GM13976 (cell line): ENCODE measurements around the gene ELL2.

ENCODE experiments used
- DNase-seq: peaks from one replicate; pipeline ENCODE4 v3.0.0; 2012; ENCODE audit warnings: low spot score
- CTCF ChIP-seq: IDR thresholded peaks from 2 replicates; pipeline ENCODE4 v1.5.1; 2012; ENCODE audit warnings: borderline replicate concordance, mild to moderate bottlenecking; ENCODE audit not compliant: insufficient read depth; ENCODE audit errors: extremely low read depth, missing control alignments, control extremely low read depth
- in situ Hi-C: fragments of 300-500 bp; cut with MboI; formaldehyde crosslinking; loops from one replicate; pipeline ENCODE4 v1.12.0; 2022; ENCODE audit warnings: low sequenced_read_pairs, mixed read lengths, inconsistent platforms; ENCODE audit not compliant: unreplicated experiment

The ELL2 gene

DNA sequence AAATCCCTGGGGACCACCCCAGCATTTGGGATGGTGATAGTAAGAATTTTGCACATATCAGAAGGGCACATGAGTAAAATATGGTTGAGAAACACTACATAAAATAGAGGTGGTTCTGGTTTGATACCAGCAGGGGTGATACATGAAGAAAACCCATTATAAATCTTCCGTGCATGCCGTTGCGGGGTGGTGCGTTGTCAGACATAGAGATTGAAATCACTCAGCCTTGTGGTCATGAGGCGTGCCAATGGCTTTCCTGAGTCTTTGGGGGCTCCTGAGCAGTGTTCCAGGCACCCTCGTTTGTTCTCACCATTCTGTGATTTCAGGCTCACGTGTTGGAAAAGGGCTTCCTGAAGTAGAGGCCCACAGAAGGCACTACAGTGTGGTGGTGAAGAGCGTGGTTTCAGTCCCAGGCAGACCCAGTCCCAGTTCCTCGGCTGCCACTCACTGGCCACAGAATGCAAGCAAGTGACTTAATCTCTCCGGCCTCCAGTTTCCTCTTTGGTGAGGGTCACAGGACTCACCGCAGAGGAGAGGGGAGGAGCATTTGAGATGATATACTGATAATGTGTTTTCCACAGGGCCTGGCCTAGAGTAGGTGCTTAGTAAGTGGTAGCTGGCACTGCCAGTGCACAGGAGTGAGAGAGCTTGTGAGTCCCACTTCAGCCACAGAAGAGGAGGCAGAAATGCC is 118.7 kb downstream of the ELL2 start:
- TF ChIP-seq CTCF: peak; percentile 64
- in situ Hi-C loops: loop anchor here (10.0 kb wide), 1 partner anchor 178 kb away; no protein-coding TSS in a partner anchor
- DNase-seq: peak; percentile 73

DNA sequence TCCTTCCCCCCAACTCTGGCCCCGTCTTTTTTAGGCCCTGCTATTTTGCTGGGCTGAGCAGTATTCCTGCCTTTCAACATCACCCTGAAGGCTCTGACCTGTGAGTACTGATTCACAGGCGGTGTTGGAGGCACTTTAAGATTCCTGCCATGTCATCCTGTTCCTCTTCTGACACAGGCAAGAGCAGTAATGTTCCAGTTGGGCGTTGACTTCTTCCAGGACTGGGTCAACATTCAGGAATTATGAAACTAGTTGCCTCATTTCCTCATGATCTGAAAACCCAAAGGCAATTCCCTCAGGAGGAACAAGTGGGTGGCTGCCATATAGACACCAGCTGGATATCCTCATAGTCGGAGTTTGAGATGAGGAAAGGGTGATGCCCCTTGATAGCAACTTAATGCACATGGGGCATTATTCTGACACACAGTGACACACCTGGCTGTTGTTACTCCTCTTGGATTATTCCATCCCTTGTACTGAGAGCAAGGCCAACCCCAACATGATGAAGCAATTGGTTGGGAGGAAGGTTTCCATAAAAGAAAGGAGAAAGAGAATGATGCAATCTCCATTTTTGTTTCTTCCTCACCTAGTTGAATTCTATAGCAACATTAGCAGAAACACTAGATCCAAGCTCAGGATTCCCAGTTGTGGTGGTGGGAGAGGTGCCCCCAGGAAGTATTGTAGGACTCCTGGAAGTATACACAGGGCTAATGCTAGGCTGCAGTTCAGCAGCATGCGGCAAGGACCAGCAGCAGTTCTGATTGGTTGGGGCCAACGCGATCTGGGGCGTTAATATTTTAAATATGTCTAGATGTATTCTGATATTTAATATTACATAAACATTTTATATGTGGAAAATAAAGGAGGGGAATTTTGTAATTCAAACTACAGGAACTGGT is 119.5 kb downstream of the ELL2 start:
- no peak for DNase-seq
- TF ChIP-seq CTCF: no peak
- in situ Hi-C loops: loop anchor here (10.0 kb wide), 1 partner anchor 177 kb away; no protein-coding TSS in a partner anchor

- DNase-seq: no peak
- in situ Hi-C loops: loop anchor here (10.0 kb wide), 1 partner anchor 176 kb away; no protein-coding TSS in a partner anchor
Measured at GRCh38 chr5:95840956-95841705, 120.5 kb downstream of the ELL2 start.

GRCh38 chr5:95839658-95840057 is 122.0 kb downstream of the ELL2 start:
- no peak for DNase-seq
- no peak for TF ChIP-seq CTCF
- in situ Hi-C loops: loop anchor here (10.0 kb wide), 1 partner anchor 175 kb away; no protein-coding TSS in a partner anchor

More at GRCh38 chr5:95840956-95841705, 120.5 kb downstream of the ELL2 start:
- TF ChIP-seq CTCF: no peak

DNA sequence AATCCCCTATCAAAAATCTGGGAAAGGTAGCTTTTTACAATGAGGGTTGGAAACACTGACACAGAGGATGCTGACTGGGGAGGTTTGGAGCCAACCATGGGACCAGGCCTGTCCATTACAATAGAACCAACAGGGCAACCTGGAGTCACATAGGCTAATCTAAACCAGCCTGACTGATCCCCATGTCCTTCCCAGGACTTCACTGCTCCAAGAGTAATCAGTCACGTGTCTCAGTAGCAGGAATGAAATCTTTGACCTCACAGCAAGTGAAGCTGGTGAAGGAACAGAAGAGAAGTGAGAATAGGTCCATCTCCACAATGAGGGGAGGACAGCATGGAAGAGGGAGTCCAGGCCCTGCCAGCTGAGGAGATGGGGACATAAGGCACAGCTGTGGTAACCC is 123.1 kb downstream of the ELL2 start:
- DNase-seq: no peak
- no peak for TF ChIP-seq CTCF
- in situ Hi-C loops: no loop called here

- DNase-seq: no peak
- no peak for TF ChIP-seq CTCF
- in situ Hi-C loops: no loop called here
Measured at GRCh38 chr5:95838001-95838520, 123.6 kb downstream of the ELL2 start.
